Common myeloid progenitor, CD34-positive (primary cell): ENCODE measurements around the gene ZNF883.
A peak's percentile ranks its signal among the peaks of the same experiment; 100 is the strongest.

Experiments used
- CTCF ChIA-PET: fragments of 350-600 bp; sonication (Branson Sonifier 250); formaldehyde crosslinking; loops from one replicate; lab custom pipeline; 2021; ENCODE audit warnings: antibody characterized with exemption; lab: Charles Lee
- POLR2A ChIA-PET: fragments of 350-600 bp; sonication (Branson Sonifier 250); formaldehyde crosslinking; loops from one replicate; lab custom pipeline; 2021; ENCODE audit warnings: antibody characterized with exemption; lab: Charles Lee
- DNase-seq, 3 donors: peaks; one replicate each; pipeline versions ENCODE4 v3.0.0 to v3.0.0-alpha.2; 2013
- H3K27ac ChIP-seq, 2 experiments: 1 replicate in 1 of 2; 2 replicates in 1 of 2; pipeline ENCODE4 v1.7.0; 2013; ENCODE audit warnings: inconsistent platforms in 2 of 2, low read length in 2 of 2, mild to moderate bottlenecking in 2 of 2, low read depth in 1 of 2, moderate library complexity in 1 of 2; ENCODE audit not compliant: severe bottlenecking in 2 of 2, insufficient read depth in 1 of 2, poor library complexity in 1 of 2
- H3K27me3 ChIP-seq, 5 experiments: replicated peaks in 2 of 5; 1 replicate in 3 of 5; 2 replicates in 2 of 5; pipeline versions ENCODE4 v1.6.1 to v1.7.0; 2013; ENCODE audit warnings: low read length in 4 of 5, mild to moderate bottlenecking in 2 of 5, moderate library complexity in 2 of 5, inconsistent platforms in 1 of 5; ENCODE audit not compliant: insufficient read depth in 5 of 5, control insufficient read depth in 4 of 5
- H3K36me3 ChIP-seq, 4 experiments: 1 replicate in 2 of 4; 2 replicates in 2 of 4; pipeline versions ENCODE4 v1.6.1 to v1.7.0; 2013; ENCODE audit warnings: low read length in 3 of 4, control low read depth in 1 of 4, mild to moderate bottlenecking in 1 of 4; ENCODE audit not compliant: control insufficient read depth in 4 of 4, insufficient read depth in 4 of 4
- H3K4me1 ChIP-seq, 4 experiments: 1 replicate in 3 of 4; 2 replicates in 1 of 4; pipeline versions ENCODE4 v1.6.1 to v1.7.1; 2013; ENCODE audit warnings: low read length in 3 of 4, mild to moderate bottlenecking in 3 of 4, control low read depth in 1 of 4, inconsistent platforms in 1 of 4, moderate library complexity in 1 of 4; ENCODE audit not compliant: control insufficient read depth in 4 of 4, insufficient read depth in 4 of 4; ENCODE audit errors: control extremely low read depth in 1 of 4
- H3K4me3 ChIP-seq, 7 experiments: 1 replicate in 4 of 7; 2 replicates in 3 of 7; pipeline versions ENCODE4 v1.5.1 to v1.7.0; 2013; ENCODE audit warnings: mild to moderate bottlenecking in 7 of 7, low read length in 6 of 7, moderate library complexity in 6 of 7, inconsistent platforms in 2 of 7, low read depth in 2 of 7, control low read depth in 1 of 7; ENCODE audit not compliant: insufficient read depth in 4 of 7, control insufficient read depth in 1 of 7; ENCODE audit errors: extremely low read depth in 1 of 7
- H3K9me3 ChIP-seq, 5 experiments: 1 replicate in 4 of 5; 2 replicates in 1 of 5; pipeline versions ENCODE4 v1.6.1 to v1.7.1; 2013; ENCODE audit warnings: low read length in 4 of 5, mild to moderate bottlenecking in 2 of 5, inconsistent platforms in 1 of 5, low read depth in 1 of 5, moderate library complexity in 1 of 5; ENCODE audit not compliant: control insufficient read depth in 4 of 5, insufficient read depth in 2 of 5; ENCODE audit errors: control extremely low read depth in 1 of 5
- WGBS: methylation state at CpG from one replicate; pipeline ENCODE4 v1.1.5; 2013; ENCODE audit not compliant: insufficient coverage; 5-methylcytosine and 5-hydroxymethylcytosine counted together

ZNF883 gene

DNA sequence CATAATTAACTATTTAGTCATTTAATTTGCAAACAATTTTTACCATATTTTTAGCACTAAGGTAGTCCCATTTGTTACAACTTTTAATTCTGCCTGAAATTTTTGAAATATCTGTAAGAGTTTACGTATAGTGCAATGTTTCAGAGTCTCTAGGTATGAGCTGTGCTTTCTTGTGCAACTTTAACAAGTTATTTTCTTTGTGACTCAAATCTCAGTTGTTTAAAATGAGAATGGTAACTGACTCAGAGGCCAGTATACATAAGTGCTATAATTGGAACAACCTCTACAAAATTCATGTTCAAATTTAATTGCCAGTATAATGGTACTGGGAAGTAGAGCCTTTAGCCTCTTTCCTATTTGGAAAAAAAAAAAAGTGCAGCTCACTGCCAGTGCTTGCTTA lies 14.2 kb upstream of the ZNF883 start:
- POLR2A ChIA-PET, result no interaction called here
- Histone ChIP-seq H3K36me3 (no peaks in the 10 kb centered on the region), H3K27ac (no peak overlapping the region), H3K4me3 (no peak overlapping the region), H3K27me3 (no peaks in the 10 kb centered on the region), H3K9me3 (peaks cover 2 to 56% (median 13%) of the 10 kb centered on the region in 5 experiments), H3K4me1 (no peaks in the 10 kb centered on the region)
- WGBS, result no CpG with 5 or more reads among the region's 1 CpG
- no peak for DNase-seq
- CTCF ChIA-PET, result no interaction called here

DNA sequence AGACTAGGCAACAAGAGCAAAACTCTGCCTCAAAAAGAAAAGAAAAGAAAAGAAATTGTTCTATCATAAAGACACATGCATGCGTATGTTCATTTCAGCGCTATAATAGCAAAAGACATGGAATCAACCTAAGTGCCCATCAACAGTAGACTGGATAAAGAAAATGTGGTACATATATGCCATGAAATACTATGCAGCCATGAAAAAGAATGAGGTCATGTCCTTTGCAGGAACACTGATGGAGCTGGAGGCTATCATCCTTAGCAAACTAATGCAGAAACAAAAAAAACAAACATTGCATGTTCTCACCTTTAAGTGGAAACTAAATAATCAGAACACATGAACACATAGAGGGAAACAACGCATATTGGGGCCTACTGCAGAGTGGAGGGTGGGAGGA lies 6.3 kb upstream of the ZNF883 start:
- H3K27me3 ChIP-seq, result peaks cover 0 to under 1% (median 0%) of the 10 kb centered on the region in 5 experiments
- no peak overlapping the region for H3K4me3 ChIP-seq
- H3K4me1 ChIP-seq, result no peaks in the 10 kb centered on the region
- WGBS, result 100% methylated on average over 2 of the region's 3 CpGs
- no peak for DNase-seq
- ChIA-PET POLR2A (no interaction called here), CTCF (interaction anchor here (1.1 kb wide), 1 partner anchor 74 kb away, joined by 3 read pairs; no protein-coding TSS in a partner anchor)
- H3K27ac ChIP-seq, result no peak overlapping the region
- H3K9me3 ChIP-seq, result peaks cover 1 to 36% (median 3%) of the 10 kb centered on the region in 5 experiments
- no peaks in the 10 kb centered on the region for H3K36me3 ChIP-seq

DNA sequence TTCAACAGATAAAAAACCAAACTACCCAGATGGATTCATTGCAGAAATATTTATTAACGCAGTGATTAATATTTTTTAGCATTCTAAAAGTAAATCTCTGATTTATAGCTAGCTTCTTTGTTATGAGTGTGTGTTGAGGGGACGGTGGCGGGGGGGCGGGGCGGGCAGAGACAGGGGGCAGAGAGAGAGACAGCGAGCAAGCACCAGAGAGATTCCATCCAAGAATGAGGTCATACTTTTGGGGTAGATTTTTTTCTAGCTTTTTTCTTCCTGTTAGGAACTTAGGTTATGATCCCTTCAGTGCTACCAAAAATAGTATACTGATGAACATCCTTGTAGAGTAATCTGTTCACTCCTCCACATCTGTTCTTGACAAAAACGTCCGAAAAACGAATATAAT lies 500 bp upstream of the ZNF883 start:
- H3K4me1 ChIP-seq, result peaks cover 0 to 1% (median 0%) of the 10 kb centered on the region in 4 experiments
- no peaks in the 10 kb centered on the region for H3K36me3 ChIP-seq
- DNase-seq, result no peak
- CTCF ChIA-PET, result no interaction called here
- peaks cover 0 to 8% (median 0%) of the 10 kb centered on the region in 5 experiments for H3K27me3 ChIP-seq
- peaks cover 7 to 46% (median 11%) of the 10 kb centered on the region in 5 experiments for H3K9me3 ChIP-seq
- WGBS, result no CpG with 5 or more reads among the region's 9 CpGs
- H3K4me3 ChIP-seq, result peak overlapping the region in 2 of 7 experiments; percentile 60 to 74
- H3K27ac ChIP-seq, result no peak overlapping the region
- POLR2A ChIA-PET, result no interaction called here

DNA sequence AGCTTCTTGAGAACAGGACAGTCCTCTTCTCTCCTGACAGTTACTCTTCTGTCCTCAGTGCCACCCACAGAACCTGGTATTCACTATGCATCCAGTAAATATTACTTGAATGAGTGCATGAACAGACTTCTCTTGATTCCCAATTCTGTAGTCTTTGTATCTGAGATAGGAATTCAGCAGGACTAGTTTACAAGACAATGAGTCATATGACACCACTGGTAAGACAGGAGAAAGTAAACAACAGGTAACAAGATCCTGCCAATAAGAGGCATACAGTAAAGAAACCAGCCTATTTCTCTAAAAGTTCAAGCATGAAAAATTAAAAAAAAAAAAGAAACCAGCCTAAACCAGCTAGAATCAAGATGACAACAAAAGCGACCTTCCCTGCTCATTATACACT lies 6.2 kb downstream of the ZNF883 start:
- ChIA-PET POLR2A (no interaction called here), CTCF (no interaction called here)
- Histone ChIP-seq H3K36me3 (peaks cover 0 to 6% (median 0%) of the 10 kb centered on the region in 4 experiments), H3K4me1 (no peaks in the 10 kb centered on the region), H3K4me3 (no peak overlapping the region), H3K27me3 (no peaks in the 10 kb centered on the region), H3K9me3 (peaks cover 9 to 67% (median 15%) of the 10 kb centered on the region in 5 experiments), H3K27ac (no peak overlapping the region)
- DNase-seq, result no peak
- no CpG with 5 or more reads among the region's 1 CpG for WGBS

DNA sequence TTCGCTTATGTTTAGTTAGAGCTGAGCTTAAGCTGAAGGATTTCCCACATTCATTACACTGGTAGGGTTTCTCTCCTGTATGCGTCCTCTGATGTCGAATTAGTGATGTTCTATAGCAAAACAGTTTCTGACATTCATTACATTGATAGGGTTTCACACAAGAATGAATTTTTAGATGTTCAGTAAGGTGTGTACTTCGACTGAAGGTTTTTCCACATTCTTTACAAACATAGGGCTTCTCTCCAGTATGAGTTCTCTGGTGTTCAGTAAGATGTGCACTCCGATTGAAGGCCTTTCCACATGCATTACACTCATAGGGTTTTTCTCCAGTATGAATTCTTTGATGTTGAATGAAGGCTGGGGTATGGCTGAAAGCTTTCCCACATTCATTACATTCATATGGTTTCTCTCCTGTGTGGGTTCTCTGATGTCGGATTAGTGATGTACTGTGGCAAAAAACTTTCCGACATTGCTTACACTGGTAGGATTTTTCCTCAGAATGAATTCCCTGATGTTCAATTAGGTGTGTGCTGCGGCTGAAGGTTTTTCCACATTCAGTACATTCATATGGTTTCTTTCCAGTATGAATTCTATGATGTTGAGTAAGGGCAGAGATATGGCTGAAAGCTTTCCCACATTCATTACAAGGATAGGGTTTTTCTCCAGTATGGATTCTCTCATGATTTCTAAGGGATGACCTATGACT lies 14.6 kb downstream of the ZNF883 start:
- ChIA-PET POLR2A (no interaction called here), CTCF (no interaction called here)
- H3K9me3 ChIP-seq, result peaks cover 19 to 83% (median 36%) of the 10 kb centered on the region in 5 experiments
- no peaks in the 10 kb centered on the region for H3K4me1 ChIP-seq
- WGBS, result 90% methylated on average over 2 of the region's 8 CpGs
- no peak overlapping the region for H3K27ac ChIP-seq
- DNase-seq, result no peak
- no peak overlapping the region for H3K4me3 ChIP-seq
- peaks cover 0 to 34% (median 1%) of the 10 kb centered on the region in 4 experiments for H3K36me3 ChIP-seq
- H3K27me3 ChIP-seq, result no peaks in the 10 kb centered on the region

DNA sequence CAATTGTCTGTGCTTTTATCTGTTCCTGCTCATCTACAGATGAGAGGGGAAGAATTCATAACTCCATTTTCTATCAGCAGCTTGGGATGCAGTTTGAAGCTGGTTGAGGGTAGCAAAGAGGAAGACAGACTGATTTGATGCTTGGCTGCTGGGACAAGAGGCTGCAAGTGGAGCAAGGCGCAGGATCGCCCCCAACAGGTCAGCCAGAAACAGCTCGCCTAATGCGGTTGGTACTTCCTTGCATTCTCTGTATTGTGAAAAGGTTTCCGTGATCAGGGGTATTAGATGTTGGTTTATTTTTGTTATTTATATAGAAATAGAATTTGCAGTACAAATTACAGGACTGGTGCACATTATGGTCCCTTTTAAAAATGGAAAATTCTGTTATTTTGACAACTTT lies 40.6 kb downstream of the ZNF883 start:
- no peak overlapping the region for H3K27ac ChIP-seq
- H3K4me3 ChIP-seq, result no peak overlapping the region
- 20% methylated on average over 2 of the region's 5 CpGs for WGBS
- ChIA-PET POLR2A (no interaction called here), CTCF (interaction anchor here (1.2 kb wide), 1 partner anchor 46 kb away, joined by 3 read pairs; no protein-coding TSS in a partner anchor)
- DNase-seq, result peak; percentile 10 to 60 (median 54)
- H3K9me3 ChIP-seq, result peaks cover 2 to 9% (median 3%) of the 10 kb centered on the region in 5 experiments
- no peaks in the 10 kb centered on the region for H3K36me3 ChIP-seq
- peaks cover 0 to 4% (median under 1%) of the 10 kb centered on the region in 4 experiments for H3K4me1 ChIP-seq
- peaks cover 0 to 2% (median 0%) of the 10 kb centered on the region in 5 experiments for H3K27me3 ChIP-seq

DNA sequence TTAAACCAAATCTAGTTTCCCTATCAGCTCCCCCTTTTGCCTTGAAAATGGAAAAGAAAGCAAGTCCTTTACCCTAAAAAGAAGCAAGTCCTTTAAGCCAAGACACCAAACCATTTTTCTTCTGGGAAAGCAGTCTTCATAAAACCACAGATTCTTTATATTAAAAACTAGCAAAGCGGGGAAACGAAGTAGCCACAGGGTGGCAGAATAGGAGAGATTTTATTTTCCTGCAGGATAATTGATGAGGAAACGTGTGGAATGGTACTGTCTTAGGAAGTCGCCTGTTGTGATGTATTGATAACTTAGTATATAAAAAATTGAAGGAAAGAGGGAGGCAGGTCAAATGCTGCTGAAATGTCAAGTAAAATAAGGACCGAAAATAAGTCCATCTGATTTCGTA lies 41.1 kb downstream of the ZNF883 start:
- no peak for DNase-seq
- ChIA-PET CTCF (no interaction called here), POLR2A (no interaction called here)
- Histone ChIP-seq H3K4me1 (peaks cover 0 to 4% (median under 1%) of the 10 kb centered on the region in 4 experiments), H3K4me3 (no peak overlapping the region), H3K27me3 (peaks cover 0 to 2% (median 0%) of the 10 kb centered on the region in 5 experiments), H3K36me3 (no peaks in the 10 kb centered on the region), H3K9me3 (peaks cover 2 to 5% (median 3%) of the 10 kb centered on the region in 5 experiments), H3K27ac (no peak overlapping the region)
- WGBS, result 94% methylated on average over 4 of the region's 6 CpGs
